ENCODE measurements around the gene ADAT1.

DNA sequence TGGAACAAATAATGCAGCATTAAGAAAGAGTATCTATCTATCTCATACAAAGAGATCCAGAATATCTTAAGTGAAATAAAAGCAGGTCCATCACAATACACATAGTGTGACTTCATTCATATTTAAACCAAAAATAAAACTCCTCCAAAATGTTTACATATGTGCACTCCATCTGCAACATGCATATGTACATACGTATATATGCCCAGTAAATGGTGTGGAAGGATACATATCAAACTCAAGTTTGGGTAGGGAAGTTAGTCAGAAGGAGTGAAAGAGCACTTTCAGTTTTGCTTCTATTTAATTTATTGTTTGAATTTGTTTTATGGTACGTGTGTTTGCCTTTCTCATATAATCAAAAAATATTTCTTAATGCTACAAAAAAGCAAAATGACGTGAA, 12.0 kb upstream of the ADAT1 start:
- TF ChIP-seq, protein P1, sequence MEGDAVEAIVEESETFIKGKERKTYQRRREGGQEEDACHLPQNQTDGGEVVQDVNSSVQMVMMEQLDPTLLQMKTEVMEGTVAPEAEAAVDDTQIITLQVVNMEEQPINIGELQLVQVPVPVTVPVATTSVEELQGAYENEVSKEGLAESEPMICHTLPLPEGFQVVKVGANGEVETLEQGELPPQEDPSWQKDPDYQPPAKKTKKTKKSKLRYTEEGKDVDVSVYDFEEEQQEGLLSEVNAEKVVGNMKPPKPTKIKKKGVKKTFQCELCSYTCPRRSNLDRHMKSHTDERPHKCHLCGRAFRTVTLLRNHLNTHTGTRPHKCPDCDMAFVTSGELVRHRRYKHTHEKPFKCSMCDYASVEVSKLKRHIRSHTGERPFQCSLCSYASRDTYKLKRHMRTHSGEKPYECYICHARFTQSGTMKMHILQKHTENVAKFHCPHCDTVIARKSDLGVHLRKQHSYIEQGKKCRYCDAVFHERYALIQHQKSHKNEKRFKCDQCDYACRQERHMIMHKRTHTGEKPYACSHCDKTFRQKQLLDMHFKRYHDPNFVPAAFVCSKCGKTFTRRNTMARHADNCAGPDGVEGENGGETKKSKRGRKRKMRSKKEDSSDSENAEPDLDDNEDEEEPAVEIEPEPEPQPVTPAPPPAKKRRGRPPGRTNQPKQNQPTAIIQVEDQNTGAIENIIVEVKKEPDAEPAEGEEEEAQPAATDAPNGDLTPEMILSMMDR (IDR thresholded peaks at IDR 0.05; ENCODE audit: insufficient read depth, low read length), result no peak
- TF ChIP-seq, protein P2, sequence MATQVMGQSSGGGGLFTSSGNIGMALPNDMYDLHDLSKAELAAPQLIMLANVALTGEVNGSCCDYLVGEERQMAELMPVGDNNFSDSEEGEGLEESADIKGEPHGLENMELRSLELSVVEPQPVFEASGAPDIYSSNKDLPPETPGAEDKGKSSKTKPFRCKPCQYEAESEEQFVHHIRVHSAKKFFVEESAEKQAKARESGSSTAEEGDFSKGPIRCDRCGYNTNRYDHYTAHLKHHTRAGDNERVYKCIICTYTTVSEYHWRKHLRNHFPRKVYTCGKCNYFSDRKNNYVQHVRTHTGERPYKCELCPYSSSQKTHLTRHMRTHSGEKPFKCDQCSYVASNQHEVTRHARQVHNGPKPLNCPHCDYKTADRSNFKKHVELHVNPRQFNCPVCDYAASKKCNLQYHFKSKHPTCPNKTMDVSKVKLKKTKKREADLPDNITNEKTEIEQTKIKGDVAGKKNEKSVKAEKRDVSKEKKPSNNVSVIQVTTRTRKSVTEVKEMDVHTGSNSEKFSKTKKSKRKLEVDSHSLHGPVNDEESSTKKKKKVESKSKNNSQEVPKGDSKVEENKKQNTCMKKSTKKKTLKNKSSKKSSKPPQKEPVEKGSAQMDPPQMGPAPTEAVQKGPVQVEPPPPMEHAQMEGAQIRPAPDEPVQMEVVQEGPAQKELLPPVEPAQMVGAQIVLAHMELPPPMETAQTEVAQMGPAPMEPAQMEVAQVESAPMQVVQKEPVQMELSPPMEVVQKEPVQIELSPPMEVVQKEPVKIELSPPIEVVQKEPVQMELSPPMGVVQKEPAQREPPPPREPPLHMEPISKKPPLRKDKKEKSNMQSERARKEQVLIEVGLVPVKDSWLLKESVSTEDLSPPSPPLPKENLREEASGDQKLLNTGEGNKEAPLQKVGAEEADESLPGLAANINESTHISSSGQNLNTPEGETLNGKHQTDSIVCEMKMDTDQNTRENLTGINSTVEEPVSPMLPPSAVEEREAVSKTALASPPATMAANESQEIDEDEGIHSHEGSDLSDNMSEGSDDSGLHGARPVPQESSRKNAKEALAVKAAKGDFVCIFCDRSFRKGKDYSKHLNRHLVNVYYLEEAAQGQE (IDR thresholded peaks at IDR 0.05; ENCODE audit: insufficient replicate concordance, low read depth), result no peak
- TF ChIP-seq POLR2AphosphoS5 (IDR thresholded peaks at IDR 0.05; ENCODE audit: low read depth), result no peak
- no peak for TF ChIP-seq GABPA (IDR thresholded peaks at IDR 0.05; ENCODE audit: low read depth)
